ENCODE results near the gene LNX1.

DNA sequence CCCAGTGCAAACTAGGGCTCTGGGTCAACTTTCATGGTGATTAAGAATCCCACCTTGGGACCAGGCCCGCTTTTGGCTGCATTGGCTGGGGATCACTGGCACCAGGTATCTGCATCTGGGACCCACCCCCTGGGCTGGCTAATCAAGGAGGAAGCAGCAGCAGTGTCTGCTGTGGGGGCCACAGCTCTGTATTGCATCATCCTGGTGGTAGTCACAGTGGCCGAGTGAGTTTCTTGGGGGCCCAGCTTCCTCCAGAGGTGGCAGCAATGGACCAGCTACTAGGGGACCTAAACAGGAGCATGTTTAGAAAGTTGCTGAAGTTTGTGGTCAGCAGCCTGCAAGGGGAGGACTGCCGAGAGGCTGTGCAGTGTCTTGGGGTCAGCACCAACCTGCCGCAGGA lies 15.7 kb downstream of the LNX1 start:
- TF ChIP-seq, protein P1, sequence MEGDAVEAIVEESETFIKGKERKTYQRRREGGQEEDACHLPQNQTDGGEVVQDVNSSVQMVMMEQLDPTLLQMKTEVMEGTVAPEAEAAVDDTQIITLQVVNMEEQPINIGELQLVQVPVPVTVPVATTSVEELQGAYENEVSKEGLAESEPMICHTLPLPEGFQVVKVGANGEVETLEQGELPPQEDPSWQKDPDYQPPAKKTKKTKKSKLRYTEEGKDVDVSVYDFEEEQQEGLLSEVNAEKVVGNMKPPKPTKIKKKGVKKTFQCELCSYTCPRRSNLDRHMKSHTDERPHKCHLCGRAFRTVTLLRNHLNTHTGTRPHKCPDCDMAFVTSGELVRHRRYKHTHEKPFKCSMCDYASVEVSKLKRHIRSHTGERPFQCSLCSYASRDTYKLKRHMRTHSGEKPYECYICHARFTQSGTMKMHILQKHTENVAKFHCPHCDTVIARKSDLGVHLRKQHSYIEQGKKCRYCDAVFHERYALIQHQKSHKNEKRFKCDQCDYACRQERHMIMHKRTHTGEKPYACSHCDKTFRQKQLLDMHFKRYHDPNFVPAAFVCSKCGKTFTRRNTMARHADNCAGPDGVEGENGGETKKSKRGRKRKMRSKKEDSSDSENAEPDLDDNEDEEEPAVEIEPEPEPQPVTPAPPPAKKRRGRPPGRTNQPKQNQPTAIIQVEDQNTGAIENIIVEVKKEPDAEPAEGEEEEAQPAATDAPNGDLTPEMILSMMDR (IDR thresholded peaks at IDR 0.05): no peak
- TF ChIP-seq POLR2AphosphoS5 (IDR thresholded peaks at IDR 0.05): no peak

Data from esophagus muscularis mucosa (tissue), 3 donors.